ENCODE data around the gene IGF2BP2. TPM values are rescaled to one million over a fixed set of nuclear protein-coding genes. Genes with fewer than 3 reads are reported as not detected.

IGF2BP2 gene
- total and polyA plus RNA-seq, 4 donors: 33.0 to 63.4 (median 58.3) TPM

GRCh38 chr3:185750015-185750414 lies 74.8 kb downstream of the IGF2BP2 start:
- H3K27ac ChIP-seq (ENCODE audit: low read depth, low read length): no peak overlapping the region
- no CpG with 5 or more reads among the region's 1 CpG for WGBS (ENCODE audit: insufficient coverage)

GRCh38 chr3:185746470-185746869 lies 78.4 kb downstream of the IGF2BP2 start:
- 70% methylated on average over 3 of the region's 5 CpGs for WGBS (ENCODE audit: insufficient coverage)
- Histone ChIP-seq H3K36me3 (ENCODE audit: control insufficient read depth, insufficient read depth, low read length) (no peaks in the 10 kb centered on the region), H3K4me3 (ENCODE audit: low read depth, low read length) (no peak overlapping the region), H3K27me3 (ENCODE audit: control insufficient read depth, insufficient read depth, low read length) (no peaks in the 10 kb centered on the region), H3K9me3 (ENCODE audit: control insufficient read depth, insufficient read depth, low read length) (no peaks in the 10 kb centered on the region), H3K4me1 (ENCODE audit: control insufficient read depth, insufficient read depth, low read length) (peaks cover 14% of the 10 kb centered on the region), H3K27ac (ENCODE audit: low read depth, low read length) (no peak overlapping the region)
- no peak for DNase-seq (ENCODE audit: low read depth in 4 of 6, low spot score in 6 of 6)

More at GRCh38 chr3:185750015-185750414, 74.8 kb downstream of the IGF2BP2 start:
- Histone ChIP-seq H3K9me3 (ENCODE audit: control insufficient read depth, insufficient read depth, low read length) (no peaks in the 10 kb centered on the region), H3K27me3 (ENCODE audit: control insufficient read depth, insufficient read depth, low read length) (no peaks in the 10 kb centered on the region), H3K4me1 (ENCODE audit: control insufficient read depth, insufficient read depth, low read length) (peaks cover 11% of the 10 kb centered on the region), H3K36me3 (ENCODE audit: control insufficient read depth, insufficient read depth, low read length) (no peaks in the 10 kb centered on the region), H3K4me3 (ENCODE audit: low read depth, low read length) (no peak overlapping the region)
- DNase-seq (ENCODE audit: low read depth in 4 of 6, low spot score in 6 of 6): no peak

DNA sequence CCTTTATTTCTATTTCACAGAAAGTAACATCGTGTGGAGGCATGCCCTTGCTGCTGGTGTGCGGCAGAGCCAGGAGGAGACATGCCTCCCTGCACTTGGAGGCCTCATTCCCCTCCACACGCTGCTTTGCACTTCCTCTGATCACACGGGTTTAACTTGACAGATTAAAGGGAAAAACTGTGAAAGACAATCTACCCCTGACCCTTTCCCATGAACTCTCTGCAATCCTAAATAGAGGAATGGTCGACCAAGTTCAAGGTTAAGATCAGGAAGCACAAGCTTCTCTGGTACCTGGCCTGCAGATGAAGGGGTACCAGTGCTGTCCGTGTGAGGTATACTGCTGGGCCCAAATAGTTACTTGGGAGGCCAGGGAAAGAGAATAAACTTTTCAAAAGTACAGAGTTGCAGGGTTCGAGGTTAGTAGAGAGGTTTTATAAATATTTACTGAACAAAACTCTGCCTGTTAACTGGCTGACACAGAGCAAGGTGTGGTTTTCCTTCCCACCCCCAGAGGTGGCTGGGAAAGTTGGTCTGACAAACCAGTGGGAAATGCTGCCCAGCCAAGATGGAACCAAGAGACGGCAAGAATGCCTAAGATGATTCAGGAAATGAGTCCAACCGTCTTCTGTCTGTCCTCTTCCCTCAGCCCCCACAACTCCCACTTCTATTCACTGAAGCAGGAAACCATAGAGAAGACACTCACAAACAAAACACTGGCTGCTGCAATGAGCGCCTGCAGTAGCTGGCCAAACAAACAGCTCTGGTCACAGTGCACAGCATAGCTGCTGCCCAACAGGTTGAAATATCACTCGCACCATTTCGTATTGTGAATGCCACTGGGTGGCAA lies 79.6 kb downstream of the IGF2BP2 start:
- H3K27ac ChIP-seq (ENCODE audit: low read depth, low read length): peak overlapping the region; percentile 29
- WGBS (ENCODE audit: insufficient coverage): 24% methylated on average over 10 of the region's 12 CpGs

GRCh38 chr3:185741586-185741985 lies 83.3 kb downstream of the IGF2BP2 start:
- no peaks in the 10 kb centered on the region for H3K36me3 ChIP-seq (ENCODE audit: control insufficient read depth, insufficient read depth, low read length)
- H3K27me3 ChIP-seq (ENCODE audit: control insufficient read depth, insufficient read depth, low read length): no peaks in the 10 kb centered on the region
- H3K4me1 ChIP-seq (ENCODE audit: control insufficient read depth, insufficient read depth, low read length): peaks cover 14% of the 10 kb centered on the region
- no peak for DNase-seq (ENCODE audit: low read depth in 4 of 6, low spot score in 6 of 6)
- H3K4me3 ChIP-seq (ENCODE audit: low read depth, low read length): no peak overlapping the region
- WGBS (ENCODE audit: insufficient coverage): no CpG with 5 or more reads among the region's 2 CpGs
- no peak overlapping the region for H3K27ac ChIP-seq (ENCODE audit: low read depth, low read length)
- H3K9me3 ChIP-seq (ENCODE audit: control insufficient read depth, insufficient read depth, low read length): no peaks in the 10 kb centered on the region

More for the DNA sequence above, 79.6 kb downstream of the IGF2BP2 start:
- peak in 1 of 6 donors; percentile 41 for DNase-seq (ENCODE audit: low read depth in 4 of 6, low spot score in 6 of 6)
- Histone ChIP-seq H3K4me1 (ENCODE audit: control insufficient read depth, insufficient read depth, low read length) (peaks cover 14% of the 10 kb centered on the region), H3K9me3 (ENCODE audit: control insufficient read depth, insufficient read depth, low read length) (no peaks in the 10 kb centered on the region), H3K4me3 (ENCODE audit: low read depth, low read length) (no peak overlapping the region), H3K27me3 (ENCODE audit: control insufficient read depth, insufficient read depth, low read length) (no peaks in the 10 kb centered on the region), H3K36me3 (ENCODE audit: control insufficient read depth, insufficient read depth, low read length) (no peaks in the 10 kb centered on the region)

- WGBS (ENCODE audit: insufficient coverage): no CpG with 5 or more reads among the region's 1 CpG
- H3K27me3 ChIP-seq (ENCODE audit: control insufficient read depth, insufficient read depth, low read length): no peaks in the 10 kb centered on the region
- H3K9me3 ChIP-seq (ENCODE audit: control insufficient read depth, insufficient read depth, low read length): no peaks in the 10 kb centered on the region
- no peak for DNase-seq (ENCODE audit: low read depth in 4 of 6, low spot score in 6 of 6)
- H3K4me1 ChIP-seq (ENCODE audit: control insufficient read depth, insufficient read depth, low read length): peaks cover 4% of the 10 kb centered on the region
- no peak overlapping the region for H3K27ac ChIP-seq (ENCODE audit: low read depth, low read length)
- no peaks in the 10 kb centered on the region for H3K36me3 ChIP-seq (ENCODE audit: control insufficient read depth, insufficient read depth, low read length)
- H3K4me3 ChIP-seq (ENCODE audit: low read depth, low read length): no peak overlapping the region
Observed at GRCh38 chr3:185740133-185740532, 84.7 kb downstream of the IGF2BP2 start.

DNA sequence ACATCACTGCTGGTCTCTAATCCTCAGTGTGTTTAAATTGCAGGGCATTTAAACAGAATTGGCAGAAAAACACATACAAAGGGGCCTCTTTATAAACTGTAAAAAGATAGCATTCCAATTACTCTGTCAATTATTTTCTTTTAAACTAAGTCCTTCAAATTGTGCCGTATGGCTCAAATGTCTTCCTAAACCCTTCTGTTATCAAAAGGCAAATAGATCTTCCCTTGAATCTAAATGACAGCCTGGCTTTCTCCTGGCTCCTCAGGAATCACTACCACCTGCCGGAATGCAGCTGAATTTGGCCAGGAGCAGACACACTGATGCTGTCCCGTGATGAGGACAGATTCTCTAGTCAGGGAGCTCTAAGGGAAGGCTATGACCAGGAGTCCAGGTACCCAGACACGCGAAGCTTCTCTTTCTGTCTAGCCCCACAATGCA lies 85.6 kb downstream of the IGF2BP2 start:
- H3K27ac ChIP-seq (ENCODE audit: low read depth, low read length): no peak overlapping the region
- 45% methylated on average over 5 of the region's 5 CpGs for WGBS (ENCODE audit: insufficient coverage)
- H3K27me3 ChIP-seq (ENCODE audit: control insufficient read depth, insufficient read depth, low read length): no peaks in the 10 kb centered on the region
- H3K4me1 ChIP-seq (ENCODE audit: control insufficient read depth, insufficient read depth, low read length): no peaks in the 10 kb centered on the region
- H3K9me3 ChIP-seq (ENCODE audit: control insufficient read depth, insufficient read depth, low read length): no peaks in the 10 kb centered on the region
- H3K4me3 ChIP-seq (ENCODE audit: low read depth, low read length): no peak overlapping the region
- H3K36me3 ChIP-seq (ENCODE audit: control insufficient read depth, insufficient read depth, low read length): no peaks in the 10 kb centered on the region
- DNase-seq (ENCODE audit: low read depth in 4 of 6, low spot score in 6 of 6): no peak

GRCh38 chr3:185737740-185738680 lies 86.8 kb downstream of the IGF2BP2 start:
- no peaks in the 10 kb centered on the region for H3K27me3 ChIP-seq (ENCODE audit: control insufficient read depth, insufficient read depth, low read length)
- 83% methylated on average over 2 of the region's 5 CpGs for WGBS (ENCODE audit: insufficient coverage)
- no peak overlapping the region for H3K27ac ChIP-seq (ENCODE audit: low read depth, low read length)

DNA sequence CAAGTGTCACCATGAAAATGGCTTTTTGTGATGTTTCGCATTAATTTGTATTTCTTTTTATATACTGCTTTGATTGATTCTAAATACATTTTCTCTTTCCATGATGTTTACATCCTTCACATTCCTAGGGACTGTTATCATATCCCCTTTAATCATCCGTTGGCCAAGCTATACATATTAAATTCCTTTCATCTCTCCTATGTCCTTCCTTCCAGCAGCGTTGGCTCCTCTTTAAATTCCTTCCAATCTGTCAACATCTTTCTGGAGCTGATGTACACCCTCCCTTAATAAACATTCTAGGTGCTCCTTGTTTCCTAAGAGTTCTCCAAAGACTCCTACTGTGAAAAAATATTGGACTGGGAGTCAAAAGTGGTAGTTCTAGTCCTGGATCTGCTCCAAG lies 87.8 kb downstream of the IGF2BP2 start:
- 41% methylated on average over 2 of the region's 3 CpGs for WGBS (ENCODE audit: insufficient coverage)
- Histone ChIP-seq H3K9me3 (ENCODE audit: control insufficient read depth, insufficient read depth, low read length) (no peaks in the 10 kb centered on the region), H3K27ac (ENCODE audit: low read depth, low read length) (no peak overlapping the region), H3K4me3 (ENCODE audit: low read depth, low read length) (no peak overlapping the region), H3K36me3 (ENCODE audit: control insufficient read depth, insufficient read depth, low read length) (no peaks in the 10 kb centered on the region), H3K4me1 (ENCODE audit: control insufficient read depth, insufficient read depth, low read length) (no peaks in the 10 kb centered on the region), H3K27me3 (ENCODE audit: control insufficient read depth, insufficient read depth, low read length) (no peaks in the 10 kb centered on the region)
- DNase-seq (ENCODE audit: low read depth in 4 of 6, low spot score in 6 of 6): no peak

More at GRCh38 chr3:185737740-185738680, 86.8 kb downstream of the IGF2BP2 start:
- DNase-seq (ENCODE audit: low read depth in 4 of 6, low spot score in 6 of 6): no peak
- Histone ChIP-seq H3K4me1 (ENCODE audit: control insufficient read depth, insufficient read depth, low read length) (no peaks in the 10 kb centered on the region), H3K36me3 (ENCODE audit: control insufficient read depth, insufficient read depth, low read length) (no peaks in the 10 kb centered on the region), H3K9me3 (ENCODE audit: control insufficient read depth, insufficient read depth, low read length) (no peaks in the 10 kb centered on the region), H3K4me3 (ENCODE audit: low read depth, low read length) (no peak overlapping the region)

DNA sequence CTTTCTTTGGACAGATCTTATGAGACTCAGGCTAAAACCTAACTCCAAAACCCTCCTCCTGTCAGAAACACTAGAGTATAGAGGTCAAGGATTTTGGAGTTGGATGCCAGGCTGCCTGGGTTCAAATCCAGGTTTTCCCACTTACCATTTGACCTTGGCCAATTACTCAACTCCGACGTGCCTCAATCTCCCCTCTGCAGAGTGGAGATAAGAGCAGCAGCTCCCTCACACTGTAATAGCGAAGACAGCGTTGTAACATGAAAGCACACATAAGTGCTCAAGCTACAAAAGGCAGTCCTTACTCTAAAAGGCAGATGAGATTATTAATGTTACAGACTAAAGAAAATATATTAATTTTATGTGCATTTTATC lies 90.1 kb downstream of the IGF2BP2 start:
- no peaks in the 10 kb centered on the region for H3K4me1 ChIP-seq (ENCODE audit: control insufficient read depth, insufficient read depth, low read length)
- H3K9me3 ChIP-seq (ENCODE audit: control insufficient read depth, insufficient read depth, low read length): no peaks in the 10 kb centered on the region
- DNase-seq (ENCODE audit: low read depth in 4 of 6, low spot score in 6 of 6): no peak
- no peak overlapping the region for H3K27ac ChIP-seq (ENCODE audit: low read depth, low read length)
- H3K4me3 ChIP-seq (ENCODE audit: low read depth, low read length): no peak overlapping the region
- H3K36me3 ChIP-seq (ENCODE audit: control insufficient read depth, insufficient read depth, low read length): no peaks in the 10 kb centered on the region
- WGBS (ENCODE audit: insufficient coverage): 70% methylated on average over 2 of the region's 4 CpGs
- H3K27me3 ChIP-seq (ENCODE audit: control insufficient read depth, insufficient read depth, low read length): no peaks in the 10 kb centered on the region

Data from spinal cord (tissue), 10 donors.